HepG2 (cell line): ENCODE results near the gene NFE2L2. TPM values are rescaled to one million over a fixed set of nuclear protein-coding genes. Genes with fewer than 3 reads are reported as not detected.

ENCODE experiments used
- ATAC-seq: fragments of 200-7000 bp; cut with Tn5 transposase; 3 replicates; pipeline ENCODE4 v1.9.1; 2020; ENCODE audit warnings: mild to moderate bottlenecking, moderate library complexity
- BruUV-seq: library from RNA; stranded (reverse); fragments of 400-500 nt; replicated peaks from 2 replicates; lab custom pipeline; 2021; lab: Mats Ljungman, UMichigan
- CTCF ChIA-PET: fragments of 300-600 bp; formaldehyde crosslinking; extraction: SDS; loops from one replicate; lab custom pipeline; 2021; ENCODE audit warnings: low total read pairs, inconsistent platforms, low intra/inter-chr PET ratio; lab: Yijun Ruan, JAX
- POLR2A ChIA-PET: fragments of 350-600 bp; sonication (Branson Sonifier 250); formaldehyde crosslinking; loops from one replicate; lab custom pipeline; 2020; ENCODE audit warnings: antibody characterized with exemption, inconsistent platforms; lab: Yijun Ruan, JAX
- DNase-seq: peaks from one replicate; pipeline ENCODE4 v3.0.0-alpha.2; 2015; ENCODE audit warnings: low spot score
- FAIRE-seq: peaks from 3 replicates; lab custom pipeline; 2011; peaks lifted over from hg19 to GRCh38; lab: Jason Lieb, UNC
- H2AFZ ChIP-seq: one replicate; pipeline ENCODE4 v1.6.1; 2011; ENCODE audit warnings: low read length, inconsistent platforms
- H3K27ac ChIP-seq: fragments of 300-600 bp; 3 replicates; pipeline ENCODE4 v1.8.0; 2011; ENCODE audit warnings: mixed run types, mild to moderate bottlenecking, mixed read lengths, low read length, inconsistent platforms; ENCODE audit not compliant: insufficient read depth; ENCODE audit errors: extremely low read length
- H3K27me3 ChIP-seq, 2 experiments: fragments of 200-600 bp in 1 of 2; 2 replicates in 1 of 2; 3 replicates in 1 of 2; pipeline versions ENCODE4 v1.6.0 to v1.8.0; 2011; ENCODE audit warnings: low read length in 2 of 2, mild to moderate bottlenecking in 2 of 2, moderate library complexity in 2 of 2, inconsistent platforms in 1 of 2; ENCODE audit not compliant: insufficient read depth in 2 of 2, control insufficient read depth in 1 of 2
- H3K36me3 ChIP-seq, 2 experiments: fragments of 200-600 bp in 1 of 2; replicated peaks in 1 of 2; 2 replicates in 1 of 2; 3 replicates in 1 of 2; pipeline versions ENCODE4 v1.5.1 to v1.8.0; 2011; ENCODE audit warnings: low read length in 2 of 2, inconsistent platforms in 1 of 2; ENCODE audit not compliant: insufficient read depth in 2 of 2, control insufficient read depth in 1 of 2
- H3K4me1 ChIP-seq: 2 replicates; pipeline ENCODE4 v1.5.1; 2012; ENCODE audit warnings: low read length, inconsistent platforms; ENCODE audit not compliant: insufficient read depth
- H3K4me2 ChIP-seq: 2 replicates; pipeline ENCODE4 v1.6.0; 2011; ENCODE audit warnings: low read depth, low read length, inconsistent platforms
- H3K4me3 ChIP-seq, 3 experiments: fragments of 200-600 bp in 1 of 3; sonication (generic), shearing (Covaris generic) in 1 of 3; replicated peaks in 1 of 3; 2 replicates each; pipeline ENCODE4 v1.5.1; 2011 to 2016; ENCODE audit warnings: low read length in 3 of 3, inconsistent platforms in 2 of 3, low read depth in 2 of 3, mild to moderate bottlenecking in 2 of 3, control low read depth in 1 of 3, mixed read lengths in 1 of 3; ENCODE audit not compliant: insufficient read depth in 1 of 3
- H3K79me2 ChIP-seq: one replicate; pipeline ENCODE4 v1.6.1; 2011; ENCODE audit warnings: low read length, inconsistent platforms; ENCODE audit not compliant: insufficient read depth
- H3K9ac ChIP-seq: 2 replicates; pipeline ENCODE4 v1.6.0; 2011; ENCODE audit warnings: mild to moderate bottlenecking, low read depth, low read length, inconsistent platforms; ENCODE audit not compliant: insufficient read depth
- H3K9me3 ChIP-seq: 2 replicates; pipeline ENCODE4 v1.5.1; 2012; ENCODE audit warnings: mild to moderate bottlenecking, low read length
- H4K20me1 ChIP-seq: 2 replicates; pipeline ENCODE4 v1.6.0; 2011; ENCODE audit warnings: inconsistent platforms, mild to moderate bottlenecking, low read length, moderate library complexity; ENCODE audit not compliant: insufficient read depth
- CCDC6 ChIP-seq: sonication (generic); formaldehyde crosslinking; IDR thresholded peaks from 2 replicates; pipeline ENCODE4 v1.8.1; 2022; ENCODE audit warnings: mild to moderate bottlenecking, missing genetic modification reagents, moderate library complexity
- FOSL1 ChIP-seq: sonication (generic); formaldehyde crosslinking; IDR thresholded peaks from 2 replicates; pipeline ENCODE4 v1.9.0; 2021; ENCODE audit warnings: missing genetic modification reagents, borderline replicate concordance
- JUN ChIP-seq: sonication (generic); formaldehyde crosslinking; IDR thresholded peaks from 2 replicates; pipeline ENCODE4 v1.4.0; 2020; ENCODE audit warnings: mild to moderate bottlenecking, missing genetic modification reagents
- KDM2A ChIP-seq: sonication (generic); formaldehyde crosslinking; IDR thresholded peaks from 2 replicates; pipeline ENCODE4 v1.4.0; 2020; ENCODE audit warnings: low read depth, missing genetic modification reagents, borderline replicate concordance
- KLF6 ChIP-seq: IDR thresholded peaks from 2 replicates; pipeline ENCODE4 v1.8.0; 2016; ENCODE audit warnings: missing biosample characterization, missing genetic modification reagents
- ZNF160 ChIP-seq: sonication (generic); formaldehyde crosslinking; IDR thresholded peaks from 2 replicates; pipeline ENCODE4 v1.8.0; 2022; ENCODE audit warnings: mild to moderate bottlenecking, inconsistent platforms, missing genetic modification reagents
- ZNF276 ChIP-seq: sonication (generic); formaldehyde crosslinking; IDR thresholded peaks from 2 replicates; pipeline ENCODE4 v1.4.0; 2020; ENCODE audit warnings: mild to moderate bottlenecking, low read depth, missing genetic modification reagents
- ZNF691 ChIP-seq: sonication (generic); formaldehyde crosslinking; IDR thresholded peaks from 2 replicates; pipeline ENCODE4 v1.4.0; 2020; ENCODE audit warnings: missing genetic modification reagents, low read depth, mild to moderate bottlenecking, borderline replicate concordance
- WGBS: methylation state at CpG from one replicate; pipeline ENCODE4 v1.1.6; 2017; ENCODE audit warnings: low lambda C conversion rate; 5-methylcytosine and 5-hydroxymethylcytosine counted together
- in situ Hi-C: cut with HindIII; loops from 2 replicates; pipeline ENCODE4 v1.10.0; 2017; ENCODE audit warnings: low pct_unique_long_range_greater_than_20kb; ENCODE audit not compliant: extremely low pct_ligation_motif_present
- intact Hi-C: fragments of 100-400 bp; cut with micrococcal nuclease; formaldehyde crosslinking; loops from one replicate; pipeline ENCODE4 v1.10.0; 2022; ENCODE audit not compliant: unreplicated experiment
- polyA plus RNA-seq, 8 experiments: library from polyadenylated mRNA; depleted of rRNA in 3 of 8; stranded (reverse) in 7 of 8; unstranded in 1 of 8; fragments of >200 nt; fragmentation: Illumina TruSeq in 4 of 8; extraction: Trizol in 4 of 8; gene quantifications; 2 replicates each; pipeline versions ENCODE4 v1.2.1 to v1.2.3, GENCODE V29; 2011 to 2016; ENCODE audit warnings: low read depth in 4 of 8, missing spikeins in 1 of 8, mixed read lengths in 1 of 8; ENCODE audit not compliant: insufficient read depth in 1 of 8
- total RNA-seq, 5 experiments: library from RNA; depleted of rRNA; stranded (reverse); fragments of >200 nt; fragmentation: Illumina TruSeq; extraction: Trizol; gene quantifications; 2 replicates each; pipeline ENCODE4 v1.2.3, GENCODE V29; 2016; ENCODE audit warnings: low read depth in 1 of 5
- TF ChIP-seq, protein P1 (sequence below): sonication (generic); formaldehyde crosslinking; IDR thresholded peaks from 2 replicates; pipeline ENCODE4 v1.5.0; 2020; ENCODE audit warnings: mild to moderate bottlenecking, low read depth, missing genetic modification reagents, borderline replicate concordance
- TF ChIP-seq, protein P2 (sequence below): IDR thresholded peaks from 2 replicates; pipeline ENCODE4 v1.6.1; 2016; ENCODE audit warnings: missing compliant biosample characterization, missing genetic modification reagents, borderline replicate concordance
- TF ChIP-seq, protein P3 (sequence below): sonication (generic); formaldehyde crosslinking; IDR thresholded peaks from 2 replicates; pipeline ENCODE4 v1.4.0; 2020; ENCODE audit warnings: mild to moderate bottlenecking, missing genetic modification reagents

Gene NFE2L2
- total and polyA plus RNA-seq, 2 of the 13 experiments (the other 11 are each of a cell fraction or from before 2014, with no cell fraction given), result 84.6 to 215 TPM

GRCh38 chr2:177264209-177264692 lies 276 bp downstream of the NFE2L2 start:
- ChIA-PET CTCF (interaction anchor here (0.7 to 3.5 kb wide), 5 partner anchors 9 to 229 kb away, joined by 3 to 24 read pairs (median 10); no protein-coding TSS in a partner anchor), POLR2A (interaction anchor here (0.9 to 5.3 kb wide), 44 partner anchors 9 to 1658 kb away, joined by 3 to 96 read pairs (median 7); partner anchors contain the start of genes AGPS, HNRNPA3, PJVK and PRKRA)
- intact Hi-C loops (loop anchor here (2.0 to 5.0 kb wide), 3 partner anchors 33 to 153 kb away; no protein-coding TSS in a partner anchor), in situ Hi-C loops (loop anchor here (5.0 kb wide), 4 partner anchors 52 to 128 kb away; partner anchors contain the start of genes AGPS and HNRNPA3)
- FAIRE-seq, result no peak
- H3K79me2 ChIP-seq, result peaks cover 53% of the 10 kb centered on the region
- no peaks in the 10 kb centered on the region; a peak in 1 of 5 replicates for H3K27me3 ChIP-seq
- H2AFZ ChIP-seq, result no peak overlapping the region
- H3K36me3 ChIP-seq, result no peaks in the 10 kb centered on the region
- DNase-seq, result no peak
- H3K4me3 ChIP-seq, result peak overlapping the region; percentile 87 to 98 (median 94)
- WGBS, result 4% methylated on average over 9 of the region's 61 CpGs
- H3K4me1 ChIP-seq, result peaks cover 66% of the 10 kb centered on the region
- peak overlapping the region; percentile 100 for H3K4me2 ChIP-seq
- ATAC-seq, result peak; percentile 7
- H3K27ac ChIP-seq, result peak overlapping the region; percentile 100
- H3K9me3 ChIP-seq, result no peaks in the 10 kb centered on the region
- peaks cover 39% of the 10 kb centered on the region for H4K20me1 ChIP-seq
- BruUV-seq, result no TSS peak
- peak overlapping the region; percentile 100 for H3K9ac ChIP-seq
- TF ChIP-seq, protein P1, sequence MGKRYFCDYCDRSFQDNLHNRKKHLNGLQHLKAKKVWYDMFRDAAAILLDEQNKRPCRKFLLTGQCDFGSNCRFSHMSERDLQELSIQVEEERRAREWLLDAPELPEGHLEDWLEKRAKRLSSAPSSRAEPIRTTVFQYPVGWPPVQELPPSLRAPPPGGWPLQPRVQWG (CRISPR knock-in tag), result no peak
- TF ChIP-seq KLF6 (0 out of 2 replicates have a peak, but pooled peaks have one; percentile 4), CCDC6 (CRISPR knock-in tag) (no peak), KDM2A (CRISPR knock-in tag) (no peak), ZNF160 (CRISPR knock-in tag) (peak; percentile 7; the same call in 1 of the 2 replicates), ZNF276 (0 out of 2 replicates have a peak, but pooled peaks have one; percentile 63), FOSL1 (no peak), JUN (CRISPR knock-in tag) (no peak), ZNF691 (CRISPR knock-in tag) (peak; percentile 75; the same call in 1 of the 2 replicates)
- TF ChIP-seq, protein P2, sequence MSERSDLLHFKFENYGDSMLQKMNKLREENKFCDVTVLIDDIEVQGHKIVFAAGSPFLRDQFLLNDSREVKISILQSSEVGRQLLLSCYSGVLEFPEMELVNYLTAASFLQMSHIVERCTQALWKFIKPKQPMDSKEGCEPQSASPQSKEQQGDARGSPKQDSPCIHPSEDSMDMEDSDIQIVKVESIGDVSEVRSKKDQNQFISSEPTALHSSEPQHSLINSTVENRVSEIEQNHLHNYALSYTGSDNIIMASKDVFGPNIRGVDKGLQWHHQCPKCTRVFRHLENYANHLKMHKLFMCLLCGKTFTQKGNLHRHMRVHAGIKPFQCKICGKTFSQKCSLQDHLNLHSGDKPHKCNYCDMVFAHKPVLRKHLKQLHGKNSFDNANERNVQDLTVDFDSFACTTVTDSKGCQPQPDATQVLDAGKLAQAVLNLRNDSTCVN (CRISPR knock-in tag), result no peak
- TF ChIP-seq, protein P3, sequence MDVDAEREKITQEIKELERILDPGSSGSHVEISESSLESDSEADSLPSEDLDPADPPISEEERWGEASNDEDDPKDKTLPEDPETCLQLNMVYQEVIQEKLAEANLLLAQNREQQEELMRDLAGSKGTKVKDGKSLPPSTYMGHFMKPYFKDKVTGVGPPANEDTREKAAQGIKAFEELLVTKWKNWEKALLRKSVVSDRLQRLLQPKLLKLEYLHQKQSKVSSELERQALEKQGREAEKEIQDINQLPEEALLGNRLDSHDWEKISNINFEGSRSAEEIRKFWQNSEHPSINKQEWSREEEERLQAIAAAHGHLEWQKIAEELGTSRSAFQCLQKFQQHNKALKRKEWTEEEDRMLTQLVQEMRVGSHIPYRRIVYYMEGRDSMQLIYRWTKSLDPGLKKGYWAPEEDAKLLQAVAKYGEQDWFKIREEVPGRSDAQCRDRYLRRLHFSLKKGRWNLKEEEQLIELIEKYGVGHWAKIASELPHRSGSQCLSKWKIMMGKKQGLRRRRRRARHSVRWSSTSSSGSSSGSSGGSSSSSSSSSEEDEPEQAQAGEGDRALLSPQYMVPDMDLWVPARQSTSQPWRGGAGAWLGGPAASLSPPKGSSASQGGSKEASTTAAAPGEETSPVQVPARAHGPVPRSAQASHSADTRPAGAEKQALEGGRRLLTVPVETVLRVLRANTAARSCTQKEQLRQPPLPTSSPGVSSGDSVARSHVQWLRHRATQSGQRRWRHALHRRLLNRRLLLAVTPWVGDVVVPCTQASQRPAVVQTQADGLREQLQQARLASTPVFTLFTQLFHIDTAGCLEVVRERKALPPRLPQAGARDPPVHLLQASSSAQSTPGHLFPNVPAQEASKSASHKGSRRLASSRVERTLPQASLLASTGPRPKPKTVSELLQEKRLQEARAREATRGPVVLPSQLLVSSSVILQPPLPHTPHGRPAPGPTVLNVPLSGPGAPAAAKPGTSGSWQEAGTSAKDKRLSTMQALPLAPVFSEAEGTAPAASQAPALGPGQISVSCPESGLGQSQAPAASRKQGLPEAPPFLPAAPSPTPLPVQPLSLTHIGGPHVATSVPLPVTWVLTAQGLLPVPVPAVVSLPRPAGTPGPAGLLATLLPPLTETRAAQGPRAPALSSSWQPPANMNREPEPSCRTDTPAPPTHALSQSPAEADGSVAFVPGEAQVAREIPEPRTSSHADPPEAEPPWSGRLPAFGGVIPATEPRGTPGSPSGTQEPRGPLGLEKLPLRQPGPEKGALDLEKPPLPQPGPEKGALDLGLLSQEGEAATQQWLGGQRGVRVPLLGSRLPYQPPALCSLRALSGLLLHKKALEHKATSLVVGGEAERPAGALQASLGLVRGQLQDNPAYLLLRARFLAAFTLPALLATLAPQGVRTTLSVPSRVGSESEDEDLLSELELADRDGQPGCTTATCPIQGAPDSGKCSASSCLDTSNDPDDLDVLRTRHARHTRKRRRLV (CRISPR knock-in tag), result no peak
